Liver (tissue), 3 donors: ENCODE measurements around the gene BCL2.
"Not testable (repeated sequence)": the region's sequence is repeated elsewhere in the genome, so short reads cannot be mapped to it uniquely, and the experiment has no call there.

Experiments
- ATF3 ChIP-seq: IDR thresholded peaks from 2 replicates; pipeline ENCODE4 v1.6.1; 2016; ENCODE audit warnings: antibody characterized with exemption
- CTCF ChIP-seq: fragments of 150-350 bp; IDR thresholded peaks from 2 replicates; pipeline ENCODE4 v1.5.1; 2017; ENCODE audit warnings: improper control_type of control experiment, low read depth, low read length; ENCODE audit not compliant: missing input control
- EGR1 ChIP-seq, 2 donors: IDR thresholded peaks; 2 replicates each; pipeline ENCODE4 v1.6.1; 2016 to 2018; ENCODE audit warnings: antibody characterized with exemption in 2 of 2, low read depth in 2 of 2
- FOXA1 ChIP-seq: IDR thresholded peaks from 2 replicates; pipeline ENCODE4 v1.6.1; 2016; ENCODE audit warnings: antibody characterized with exemption
- GABPA ChIP-seq, 2 donors: IDR thresholded peaks in 1 of 2; conservative IDR thresholded peaks in 1 of 2; 2 replicates each; pipeline ENCODE4 v1.6.1; 2016; ENCODE audit warnings: antibody characterized with exemption in 2 of 2, mild to moderate bottlenecking in 1 of 2, moderate library complexity in 1 of 2
- MAX ChIP-seq: IDR thresholded peaks from 2 replicates; pipeline ENCODE4 v1.6.1; 2016; ENCODE audit warnings: antibody characterized with exemption
- NR2F2 ChIP-seq: IDR thresholded peaks from 2 replicates; pipeline ENCODE4 v1.6.1; 2016; ENCODE audit warnings: antibody characterized with exemption
- RAD21 ChIP-seq, 2 donors: IDR thresholded peaks; 2 replicates each; pipeline ENCODE4 v1.6.1; 2016; ENCODE audit warnings: antibody characterized with exemption in 2 of 2, mild to moderate bottlenecking in 2 of 2
- REST ChIP-seq: IDR thresholded peaks from 2 replicates; pipeline ENCODE4 v1.6.1; 2016; ENCODE audit warnings: antibody characterized with exemption, mild to moderate bottlenecking
- RXRA ChIP-seq, 2 donors: IDR thresholded peaks; 2 replicates each; pipeline ENCODE4 v1.6.1; 2017 to 2018; ENCODE audit warnings: antibody characterized with exemption in 2 of 2, mild to moderate bottlenecking in 1 of 2
- SP1 ChIP-seq: IDR thresholded peaks from 2 replicates; pipeline ENCODE4 v1.6.1; 2018; ENCODE audit warnings: antibody characterized with exemption, mild to moderate bottlenecking
- TAF1 ChIP-seq: conservative IDR thresholded peaks from 2 replicates; pipeline ENCODE4 v1.6.1; 2016; ENCODE audit warnings: antibody characterized with exemption, mild to moderate bottlenecking
- YY1 ChIP-seq: IDR thresholded peaks from 2 replicates; pipeline ENCODE4 v1.6.1; 2016; ENCODE audit warnings: antibody characterized with exemption, mild to moderate bottlenecking
- donor health status: healthy.
- donor health status: healthy.

GRCh38 chr18:63363420-63363819 is 43.9 kb upstream of the BCL2 start:
- TF ChIP-seq TAF1; CTCF; MAX; GABPA (IDR thresholded peaks at IDR 0.05 in 1 of 2, conservative IDR thresholded peaks at IDR 0.05 in 1 of 2); SP1; REST; YY1; NR2F2; FOXA1; ATF3; RXRA (IDR thresholded peaks at IDR 0.05); EGR1 (IDR thresholded peaks at IDR 0.05; ENCODE audit: low read depth in 2 of 2); RAD21 (IDR thresholded peaks at IDR 0.05): not testable (repeated sequence)
